GM18861 (cell line): ENCODE results near the gene NTS.

Source experiments
- ATAC-seq: cut with Tn5 transposase; IDR thresholded peaks from one replicate; pipeline ENCODE4 v1.9.1; 2021; ENCODE audit not compliant: unreplicated experiment

Gene NTS, protein sequence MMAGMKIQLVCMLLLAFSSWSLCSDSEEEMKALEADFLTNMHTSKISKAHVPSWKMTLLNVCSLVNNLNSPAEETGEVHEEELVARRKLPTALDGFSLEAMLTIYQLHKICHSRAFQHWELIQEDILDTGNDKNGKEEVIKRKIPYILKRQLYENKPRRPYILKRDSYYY

DNA sequence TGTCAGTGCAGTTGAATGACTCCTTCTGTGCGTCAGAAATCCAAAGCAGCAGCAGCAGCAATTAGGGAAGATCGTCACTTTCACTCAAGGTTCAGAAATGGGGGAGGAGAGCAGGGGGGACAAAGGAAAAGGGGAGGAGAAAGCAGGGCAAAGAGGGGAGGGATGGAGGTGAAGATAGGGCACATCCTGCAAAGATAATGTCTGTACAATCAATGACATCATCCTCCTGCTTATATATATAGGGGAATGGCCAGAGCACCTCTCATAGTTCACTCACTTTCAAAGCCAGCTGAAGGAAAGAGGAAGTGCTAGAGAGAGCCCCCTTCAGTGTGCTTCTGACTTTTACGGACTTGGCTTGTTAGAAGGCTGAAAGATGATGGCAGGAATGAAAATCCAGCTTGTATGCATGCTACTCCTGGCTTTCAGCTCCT lies at the start of gene NTS:
TSS of gene NTS (plus strand) at position 265 of the 431 bp plus-strand sequence. CDS start at position 374, 109 bp downstream.
- ATAC-seq: peak; percentile 80

- ATAC-seq: no peak
Observed at GRCh38 chr12:85825746-85826145, 48.3 kb upstream of the NTS start.

GRCh38 chr12:85828576-85828975 lies 45.5 kb upstream of the NTS start:
- no peak for ATAC-seq

GRCh38 chr12:85829391-85829790 lies 44.7 kb upstream of the NTS start:
- ATAC-seq: no peak

- no peak for ATAC-seq
Observed at GRCh38 chr12:85831327-85831990, 42.6 kb upstream of the NTS start.

DNA sequence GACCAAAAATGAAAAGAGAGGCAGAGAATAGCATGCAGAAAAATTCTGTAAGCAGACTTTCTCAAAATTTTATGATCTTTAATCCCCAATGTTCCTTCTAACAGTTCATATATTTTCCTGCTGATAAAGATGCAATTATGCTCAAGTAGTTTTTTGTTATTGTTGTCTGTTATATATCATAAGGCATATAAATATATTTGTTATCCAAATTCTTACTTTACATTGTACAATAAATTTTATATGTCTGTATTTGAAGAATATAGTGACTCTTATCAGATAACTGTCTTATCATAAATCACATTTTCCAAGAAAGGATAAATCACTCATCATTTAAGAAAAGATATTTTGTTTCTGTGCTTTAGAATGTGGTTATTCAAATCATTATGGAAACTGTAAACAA lies 40.5 kb upstream of the NTS start:
- no peak for ATAC-seq

DNA sequence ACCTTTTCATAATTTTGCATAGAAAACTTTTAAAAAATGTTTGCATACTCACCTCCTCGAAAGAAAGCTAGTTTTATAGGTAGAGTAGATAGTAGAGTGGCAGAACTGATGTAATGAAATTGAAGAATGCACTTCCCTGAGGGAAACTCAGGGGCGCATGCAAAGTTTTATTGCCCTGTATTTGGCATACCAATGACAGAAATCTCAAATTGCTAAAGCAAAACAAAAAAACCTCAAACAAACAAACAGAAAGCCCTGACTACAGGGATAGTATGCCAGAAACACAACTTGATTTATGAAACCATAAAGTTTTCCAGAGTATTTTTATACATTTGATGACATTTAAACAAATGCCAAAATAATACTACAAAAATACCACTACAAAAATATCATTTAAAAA lies 39.7 kb upstream of the NTS start:
- no peak for ATAC-seq

- ATAC-seq: no peak
Observed at GRCh38 chr12:85835426-85836196, 38.5 kb upstream of the NTS start.

- ATAC-seq: no peak
Observed at GRCh38 chr12:85836197-85837090, 37.7 kb upstream of the NTS start, which contains the start of gene RASSF9. RASSF9 (minus strand) TSS chr12:85836409; CDS start chr12:85836201, 208 bp downstream.

DNA sequence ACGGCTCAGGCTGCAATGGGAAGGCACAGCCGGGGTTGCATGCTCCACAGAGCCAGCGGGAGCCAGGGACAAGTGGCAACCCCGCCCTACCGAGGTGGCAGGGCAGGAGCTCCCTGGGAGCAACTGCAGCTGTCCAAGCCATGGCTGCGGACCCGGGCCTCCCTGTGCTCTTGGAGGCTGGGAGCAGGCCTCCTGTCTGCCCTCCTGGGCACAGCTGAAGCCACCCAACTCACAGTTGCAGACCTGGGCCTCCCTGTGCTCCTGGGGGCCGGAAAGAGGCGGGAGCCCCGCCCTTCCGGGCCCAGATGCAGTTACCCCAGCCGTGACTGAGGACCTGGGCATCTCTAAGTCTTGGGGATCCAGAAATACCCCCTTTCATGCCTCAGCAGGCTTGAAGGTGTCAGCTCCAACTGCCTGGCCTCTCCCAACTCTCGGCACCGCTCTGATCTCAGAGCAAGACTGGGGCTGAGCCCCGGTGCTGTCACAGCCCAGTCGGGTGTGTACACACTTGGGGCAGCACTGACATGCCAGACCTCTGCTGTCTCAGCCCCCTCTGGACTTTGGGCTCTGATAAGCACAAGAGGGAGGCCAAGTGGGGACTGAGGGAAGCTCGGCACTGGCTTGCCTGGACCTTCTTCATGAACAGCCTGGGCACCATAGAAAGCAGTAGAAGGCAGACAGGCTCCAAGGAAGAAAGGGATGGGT lies 30.3 kb upstream of the NTS start:
- ATAC-seq: no peak

DNA sequence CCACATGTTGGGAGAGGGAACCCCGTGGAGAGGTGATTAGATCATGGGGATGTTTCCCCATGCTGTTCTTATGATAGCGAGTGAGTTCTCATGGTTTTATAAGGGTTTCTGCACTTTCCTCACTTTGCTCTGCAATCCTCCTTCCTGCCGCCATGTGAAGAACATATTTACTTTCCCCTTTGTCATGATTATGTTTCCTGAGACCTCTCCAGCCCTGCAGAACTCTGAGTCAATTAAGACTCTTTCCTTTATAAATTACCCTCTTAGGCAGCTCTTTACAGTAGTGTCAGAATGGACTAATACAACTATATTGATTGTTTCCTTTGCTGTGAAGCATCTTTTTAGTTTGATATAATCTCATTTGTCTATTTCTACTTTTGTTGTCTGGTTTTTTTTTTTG lies 24.8 kb upstream of the NTS start:
- ATAC-seq: no peak

- no peak for ATAC-seq
Observed at GRCh38 chr12:85855305-85855704, 18.8 kb upstream of the NTS start.

DNA sequence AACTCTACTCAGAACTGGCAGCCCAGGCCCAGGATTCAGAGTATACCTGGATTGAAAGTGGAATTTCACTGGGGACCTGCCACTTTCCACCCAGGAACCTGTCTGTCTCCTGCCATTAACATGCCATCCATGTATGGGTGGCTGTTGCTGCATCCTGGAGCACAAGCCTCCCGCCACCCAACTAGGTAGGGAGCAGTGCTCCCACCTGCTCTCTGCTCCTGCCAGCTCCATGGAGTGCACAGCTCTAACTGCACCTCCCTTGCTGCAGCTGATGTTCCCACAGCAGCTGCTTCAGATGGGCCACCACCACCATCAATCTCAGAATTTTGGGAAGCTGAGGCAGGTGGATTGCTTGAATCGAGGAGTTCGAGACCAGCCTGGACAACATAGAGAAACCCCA lies 17.1 kb upstream of the NTS start:
- no peak for ATAC-seq

GRCh38 chr12:85865890-85866289 lies 8.2 kb upstream of the NTS start:
- ATAC-seq: no peak

DNA sequence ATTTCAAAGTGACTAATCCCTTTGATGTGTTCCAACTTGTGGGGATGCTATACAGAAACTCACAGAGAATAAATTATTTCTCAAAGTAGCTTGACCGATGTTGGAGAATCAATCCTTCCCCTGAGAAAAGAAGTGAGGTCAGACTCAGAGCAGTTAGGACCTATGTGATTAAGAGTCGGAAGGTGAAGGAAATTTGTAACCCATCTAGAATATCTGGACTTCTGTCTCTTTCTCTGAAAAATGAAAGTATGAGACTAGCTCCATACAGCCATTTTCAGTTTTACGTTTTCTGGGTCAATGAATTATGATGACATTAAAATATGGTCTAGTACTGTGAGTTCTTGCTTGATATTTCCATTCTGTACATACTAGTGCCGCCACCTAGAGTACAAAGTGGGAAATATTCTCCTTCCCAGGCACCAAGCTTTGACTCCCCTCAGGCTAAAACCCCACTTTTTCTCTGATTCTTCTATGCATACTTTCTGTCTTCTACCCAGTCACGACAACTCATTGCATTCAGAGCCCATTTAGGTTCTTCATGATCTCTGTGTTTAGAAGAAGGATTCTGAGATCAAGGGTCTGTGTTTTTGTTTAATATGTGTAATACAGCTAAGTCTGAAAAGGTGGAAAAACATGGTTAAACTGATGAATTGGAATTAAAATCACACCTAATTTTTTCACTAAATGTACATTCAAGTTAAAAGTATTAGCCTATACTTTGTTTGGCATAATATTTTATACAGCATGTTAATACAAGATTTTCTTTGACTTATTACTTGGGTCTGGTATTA lies 6.9 kb upstream of the NTS start:
- peak; percentile 95 for ATAC-seq

GRCh38 chr12:85872497-85873091 lies 1.5 kb upstream of the NTS start:
- ATAC-seq: peak; percentile 81

DNA sequence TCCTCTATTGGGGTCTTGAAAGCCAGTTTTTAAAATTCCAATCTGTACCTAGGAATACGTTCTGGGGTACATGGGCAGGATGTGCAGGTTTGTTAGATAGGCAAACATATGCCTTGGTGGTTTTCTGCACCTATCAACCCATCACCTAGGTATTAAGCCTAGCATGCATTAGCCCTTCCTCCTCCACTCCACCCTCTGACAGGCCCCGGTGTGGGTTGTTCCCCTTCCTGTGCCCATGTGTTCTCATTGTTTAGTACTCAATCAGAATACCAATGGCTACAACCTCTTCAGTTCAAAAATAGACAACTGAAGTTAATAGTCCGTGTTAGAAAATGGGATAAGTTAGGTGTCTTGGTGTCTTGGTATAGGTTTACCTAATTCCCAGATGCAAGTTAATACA lies 3.4 kb downstream of the NTS start:
- ATAC-seq: no peak

GRCh38 chr12:85883763-85884162 lies 9.7 kb downstream of the NTS start:
- ATAC-seq: no peak

DNA sequence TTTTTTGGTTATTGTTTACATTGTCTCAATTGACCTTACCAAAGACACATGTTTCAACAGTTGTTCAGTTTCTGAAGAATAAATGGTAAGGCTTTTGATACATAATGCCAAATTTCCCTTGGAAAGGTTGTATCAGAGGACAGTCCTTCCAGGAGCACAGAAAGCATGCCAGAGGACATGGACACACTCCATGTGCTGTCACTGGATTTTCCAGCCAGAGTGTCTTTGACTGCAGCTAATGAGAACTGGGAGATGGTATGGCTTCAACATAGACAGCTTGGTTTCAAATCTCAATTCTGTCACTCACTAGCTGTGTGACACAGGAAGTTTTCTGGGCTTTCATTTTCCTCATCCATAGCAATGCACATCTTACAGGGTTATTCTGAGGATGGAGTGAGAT lies 20.6 kb downstream of the NTS start:
- ATAC-seq: no peak
